Kidney (tissue), 14 donors: ENCODE data around the gene NXPH1. TPM values are rescaled to one million over a fixed set of nuclear protein-coding genes. Genes with fewer than 3 reads are reported as not detected.

ENCODE experiments used
- DNase-seq, 5 donors: peaks; one replicate each; pipeline ENCODE4 v3.0.0-alpha.2; 2013 to 2020
- FAIRE-seq: peaks from 2 replicates; lab custom pipeline; 2012; peaks lifted over from hg19 to GRCh38; lab: Jason Lieb, UNC
- H3K27ac ChIP-seq, 2 donors: one replicate each; pipeline ENCODE4 v1.7.0; 2013; ENCODE audit warnings: low read depth in 2 of 2, low read length in 2 of 2, inconsistent platforms in 1 of 2
- H3K27me3 ChIP-seq: one replicate; pipeline ENCODE4 v1.7.1; 2013; ENCODE audit warnings: low read length, inconsistent platforms; ENCODE audit not compliant: control insufficient read depth, insufficient read depth
- H3K36me3 ChIP-seq, 3 donors: one replicate each; pipeline versions ENCODE4 v1.7.0 to v1.7.1; 2013; ENCODE audit warnings: low read length in 3 of 3, control low read depth in 1 of 3, inconsistent platforms in 1 of 3; ENCODE audit not compliant: insufficient read depth in 3 of 3, control insufficient read depth in 2 of 3
- H3K4me1 ChIP-seq, 3 donors: one replicate each; pipeline versions ENCODE4 v1.7.0 to v1.7.1; 2013; ENCODE audit warnings: low read length in 3 of 3, inconsistent platforms in 1 of 3, low read depth in 1 of 3; ENCODE audit not compliant: control insufficient read depth in 2 of 3, insufficient read depth in 2 of 3
- H3K4me3 ChIP-seq, 3 donors: one replicate each; pipeline versions ENCODE4 v1.7.0 to v1.8.1; 2013; ENCODE audit warnings: low read length in 3 of 3, control low read depth in 1 of 3, inconsistent platforms in 1 of 3
- H3K9ac ChIP-seq, 3 donors: one replicate each; pipeline versions ENCODE4 v1.7.0 to v1.7.1; 2013; ENCODE audit warnings: low read length in 3 of 3, control low read depth in 1 of 3, inconsistent platforms in 1 of 3
- H3K9me3 ChIP-seq, 3 donors: one replicate each; pipeline versions ENCODE4 v1.7.0 to v1.7.1; 2013; ENCODE audit warnings: low read length in 3 of 3, control low read depth in 1 of 3, inconsistent platforms in 1 of 3; ENCODE audit not compliant: control insufficient read depth in 2 of 3, insufficient read depth in 1 of 3
- intact Hi-C: fragments of 100-400 bp; cut with DNase I; formaldehyde crosslinking; loops from one replicate; pipeline ENCODE4 v1.11.1; 2022
- polyA plus RNA-seq: library from polyadenylated mRNA; stranded (reverse); fragments of 350-450 nt; fragmentation: Illumina TruSeq; extraction: RNeasy Lipid Tissue Mini Kit (QIAGEN cat#74804); gene quantifications from one replicate; pipeline ENCODE4 v1.2.3, GENCODE V29; 2014; ENCODE audit warnings: low read depth, low replicate concordance; ENCODE audit not compliant: insufficient read depth
- total RNA-seq: library from RNA; stranded (reverse); fragmentation: NEBNext Ultra II Directional; extraction: Animal tissue kit (Norgen Biotek cat#: 25700); gene quantifications from one replicate; pipeline ENCODE4 v1.2.1, GENCODE V29; 2021
- TF ChIP-seq, protein P1 (sequence below): IDR thresholded peaks from 3 replicates; pipeline ENCODE4 v1.5.1; 2012; ENCODE audit warnings: mild to moderate bottlenecking, moderate library complexity, borderline replicate concordance; ENCODE audit not compliant: insufficient read depth; ENCODE audit errors: extremely low read depth
- donor health status: control.
- donor health status: control.
- donor health status: control.
- donor health status: control.
- donor health status: control.
- donor health status: DM: yes; HTN: yes; CAD: no.
- donor health status: Normal renal cell carcinoma (clear cell type).

NXPH1 gene
- total and polyA plus RNA-seq, 2 donors from 2014 or later: not detected

DNA sequence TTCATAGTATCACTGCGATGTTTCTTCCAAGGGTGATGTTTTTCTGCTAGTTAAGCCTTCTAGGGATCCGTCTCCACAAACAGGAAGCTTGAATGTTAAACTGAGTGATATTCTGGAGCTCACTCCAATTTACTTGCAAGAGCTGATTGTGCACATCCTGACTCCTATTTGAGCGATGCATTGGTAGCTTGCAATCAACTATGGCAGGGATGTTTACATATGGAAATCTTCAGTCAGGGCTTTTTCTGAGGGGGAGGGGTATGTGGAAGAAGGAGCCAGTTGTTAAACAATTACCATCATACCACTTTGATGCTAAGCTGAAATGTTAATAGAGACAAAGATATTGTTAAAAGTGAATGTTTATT is 43.2 kb upstream of the NXPH1 start:
- Histone ChIP-seq H3K4me1 (no peaks in the 10 kb centered on the region), H3K4me3 (no peak overlapping the region), H3K9me3 (no peaks in the 10 kb centered on the region), H3K9ac (no peak overlapping the region), H3K27me3 (no peaks in the 10 kb centered on the region), H3K36me3 (no peaks in the 10 kb centered on the region), H3K27ac (no peak overlapping the region)
- intact Hi-C loops: no loop called here
- TF ChIP-seq, protein P1, sequence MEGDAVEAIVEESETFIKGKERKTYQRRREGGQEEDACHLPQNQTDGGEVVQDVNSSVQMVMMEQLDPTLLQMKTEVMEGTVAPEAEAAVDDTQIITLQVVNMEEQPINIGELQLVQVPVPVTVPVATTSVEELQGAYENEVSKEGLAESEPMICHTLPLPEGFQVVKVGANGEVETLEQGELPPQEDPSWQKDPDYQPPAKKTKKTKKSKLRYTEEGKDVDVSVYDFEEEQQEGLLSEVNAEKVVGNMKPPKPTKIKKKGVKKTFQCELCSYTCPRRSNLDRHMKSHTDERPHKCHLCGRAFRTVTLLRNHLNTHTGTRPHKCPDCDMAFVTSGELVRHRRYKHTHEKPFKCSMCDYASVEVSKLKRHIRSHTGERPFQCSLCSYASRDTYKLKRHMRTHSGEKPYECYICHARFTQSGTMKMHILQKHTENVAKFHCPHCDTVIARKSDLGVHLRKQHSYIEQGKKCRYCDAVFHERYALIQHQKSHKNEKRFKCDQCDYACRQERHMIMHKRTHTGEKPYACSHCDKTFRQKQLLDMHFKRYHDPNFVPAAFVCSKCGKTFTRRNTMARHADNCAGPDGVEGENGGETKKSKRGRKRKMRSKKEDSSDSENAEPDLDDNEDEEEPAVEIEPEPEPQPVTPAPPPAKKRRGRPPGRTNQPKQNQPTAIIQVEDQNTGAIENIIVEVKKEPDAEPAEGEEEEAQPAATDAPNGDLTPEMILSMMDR: no peak
- DNase-seq (no peak), FAIRE-seq (no peak)

DNA sequence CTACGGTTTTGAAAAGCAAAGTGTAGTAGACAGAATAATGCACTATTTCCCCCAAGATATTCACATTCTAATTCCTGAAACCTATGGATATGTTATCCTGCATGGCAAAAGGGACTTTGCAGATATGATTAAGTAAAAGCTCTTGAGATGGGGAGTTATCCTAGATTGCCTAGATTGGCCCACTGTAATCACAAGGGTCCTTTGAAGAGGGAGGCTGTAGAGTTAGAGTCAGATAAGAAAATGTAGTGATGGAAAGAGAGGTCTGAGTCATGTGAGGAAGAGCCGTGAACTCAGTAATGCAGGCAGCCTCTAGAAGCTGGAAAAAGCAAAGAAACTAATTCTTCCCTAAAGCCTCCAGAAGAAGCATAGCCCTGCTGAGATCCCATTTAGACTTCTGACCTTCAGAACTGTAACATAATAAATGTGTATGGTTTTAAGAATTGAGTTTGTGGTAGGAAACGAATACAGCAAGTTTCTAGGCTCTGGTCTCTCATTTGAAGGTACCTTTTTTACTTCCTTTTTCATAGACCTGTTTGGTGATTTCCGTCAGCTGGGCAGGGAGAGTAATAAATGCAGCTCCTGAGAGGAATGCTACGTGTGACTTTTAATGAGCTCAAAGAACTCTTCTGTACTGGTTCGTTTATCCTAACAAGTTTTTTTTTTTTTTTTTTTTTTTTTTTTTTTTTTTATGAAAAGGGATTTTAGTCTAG is 41.9 kb upstream of the NXPH1 start:
- FAIRE-seq (no peak), DNase-seq (peak in 2 of 5 donors; percentile 6 to 34)
- H3K9me3 ChIP-seq: no peaks in the 10 kb centered on the region
- TF ChIP-seq, protein P1: no peak
- H3K4me3 ChIP-seq: no peak overlapping the region
- no peaks in the 10 kb centered on the region for H3K27me3 ChIP-seq
- no peaks in the 10 kb centered on the region for H3K4me1 ChIP-seq
- no peak overlapping the region for H3K9ac ChIP-seq
- no peak overlapping the region for H3K27ac ChIP-seq
- no peaks in the 10 kb centered on the region for H3K36me3 ChIP-seq
- intact Hi-C loops: no loop called here

DNA sequence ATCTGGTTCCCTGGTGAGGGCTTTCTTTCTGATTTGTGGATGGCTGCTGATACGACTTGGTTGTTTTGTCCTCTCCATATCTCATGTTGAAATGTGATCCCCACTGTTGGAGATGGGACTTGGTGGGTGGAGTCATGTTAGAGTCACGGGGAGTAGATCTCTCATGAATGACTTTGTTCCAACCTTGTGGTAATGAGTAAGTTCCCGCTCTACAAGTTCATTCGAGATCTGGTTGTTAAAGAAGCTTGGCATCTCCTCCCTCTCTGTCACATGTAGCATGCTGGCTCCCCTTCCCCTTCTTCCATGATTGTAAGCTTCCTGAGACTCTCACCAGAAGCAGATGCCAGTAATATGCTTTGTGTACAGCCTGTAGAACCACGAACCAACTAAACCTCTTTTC is 37.1 kb upstream of the NXPH1 start:
- Histone ChIP-seq H3K27me3 (no peaks in the 10 kb centered on the region), H3K4me1 (no peaks in the 10 kb centered on the region), H3K4me3 (no peak overlapping the region), H3K9me3 (no peaks in the 10 kb centered on the region), H3K27ac (no peak overlapping the region), H3K36me3 (no peaks in the 10 kb centered on the region), H3K9ac (no peak overlapping the region)
- FAIRE-seq: no peak
- TF ChIP-seq, protein P1: no peak
- DNase-seq: no peak
- intact Hi-C loops: no loop called here

DNA sequence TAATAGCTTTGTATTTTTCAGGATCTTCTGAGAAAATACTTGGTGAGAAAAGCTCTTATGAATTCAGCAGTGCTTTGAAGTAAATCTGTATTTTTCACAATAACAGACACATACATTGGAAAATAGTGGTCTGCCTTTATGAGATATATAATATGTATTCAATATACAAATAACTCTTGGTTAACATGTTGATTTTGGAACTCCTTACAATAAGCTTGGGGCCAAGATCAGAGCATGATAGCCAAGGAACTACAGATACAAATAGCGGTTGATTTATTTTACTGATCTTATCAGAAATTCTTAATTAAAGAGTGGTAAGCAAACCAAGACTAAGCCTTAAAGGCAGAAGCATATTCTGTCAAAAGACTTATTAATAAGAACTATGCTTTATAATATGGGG is 24.5 kb upstream of the NXPH1 start:
- FAIRE-seq: no peak
- Histone ChIP-seq H3K27me3 (no peaks in the 10 kb centered on the region), H3K4me1 (no peaks in the 10 kb centered on the region), H3K4me3 (no peak overlapping the region), H3K27ac (no peak overlapping the region), H3K9ac (no peak overlapping the region), H3K36me3 (no peaks in the 10 kb centered on the region), H3K9me3 (no peaks in the 10 kb centered on the region)
- TF ChIP-seq, protein P1: no peak
- intact Hi-C loops: no loop called here
- no peak for DNase-seq
